Endothelial cell of umbilical vein (primary cell): ENCODE results near the gene TRPC6.

Experiments
- EZH2 ChIP-seq: IDR thresholded peaks from 2 replicates; pipeline ENCODE4 v1.6.1; 2012; ENCODE audit warnings: borderline replicate concordance, low read depth, mild to moderate bottlenecking, moderate library complexity, low read length, inconsistent platforms; ENCODE audit not compliant: severe bottlenecking
- MYC ChIP-seq: IDR thresholded peaks from one replicate; pipeline ENCODE4 v1.6.1; 2011; ENCODE audit warnings: mild to moderate bottlenecking, low read depth, low read length
- POLR2A ChIP-seq: IDR thresholded peaks from 2 replicates; pipeline ENCODE4 v1.6.1; 2012; ENCODE audit warnings: low read depth, mild to moderate bottlenecking, control low read depth, low read length
- POLR2AphosphoS5 ChIP-seq: IDR thresholded peaks from 2 replicates; pipeline ENCODE4 v1.6.1; 2012; ENCODE audit warnings: low read depth, mild to moderate bottlenecking, control low read depth, low read length, moderate library complexity; ENCODE audit not compliant: insufficient read depth
- TF ChIP-seq, protein P1 (sequence below), 2 donors: IDR thresholded peaks; 1 replicate in 1 of 2; 2 replicates in 1 of 2; pipeline ENCODE4 v1.5.1; 2011; ENCODE audit warnings: low read length in 2 of 2, mild to moderate bottlenecking in 2 of 2, moderate library complexity in 2 of 2, control low read depth in 1 of 2, inconsistent platforms in 1 of 2, low read depth in 1 of 2; ENCODE audit not compliant: insufficient read depth in 1 of 2; ENCODE audit errors: extremely low read depth in 1 of 2
- TF ChIP-seq, protein P2 (sequence below): IDR thresholded peaks from 2 replicates; pipeline ENCODE4 v1.6.1; 2011; ENCODE audit not compliant: insufficient read depth, insufficient read length

DNA sequence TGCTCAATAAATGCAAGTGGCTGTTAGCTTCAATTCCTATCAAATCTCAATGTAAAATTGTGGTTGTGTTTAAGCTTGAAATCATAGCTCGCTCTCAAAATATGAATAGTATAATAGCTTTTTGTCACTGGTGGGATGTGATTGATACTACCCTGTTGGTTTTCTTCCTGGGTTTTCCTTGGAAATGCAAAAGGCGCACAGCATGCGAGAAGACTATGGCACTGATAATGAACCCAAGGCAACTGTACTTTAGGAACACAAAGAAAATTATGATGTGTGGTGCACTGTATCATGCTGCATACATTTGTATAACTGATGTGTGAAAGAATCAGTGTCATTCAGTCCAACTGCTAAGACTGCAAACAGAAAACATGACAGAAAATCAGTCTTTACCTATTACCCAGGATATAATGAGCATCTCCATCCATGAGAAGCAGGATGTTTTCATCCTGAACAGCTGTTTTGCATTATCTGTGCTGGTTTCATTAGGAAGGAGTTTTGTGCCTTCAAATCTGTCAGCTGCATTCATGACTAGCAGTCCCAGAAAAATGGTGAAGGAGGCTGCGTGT is 101.2 kb downstream of the TRPC6 start:
- TF ChIP-seq, protein P1, sequence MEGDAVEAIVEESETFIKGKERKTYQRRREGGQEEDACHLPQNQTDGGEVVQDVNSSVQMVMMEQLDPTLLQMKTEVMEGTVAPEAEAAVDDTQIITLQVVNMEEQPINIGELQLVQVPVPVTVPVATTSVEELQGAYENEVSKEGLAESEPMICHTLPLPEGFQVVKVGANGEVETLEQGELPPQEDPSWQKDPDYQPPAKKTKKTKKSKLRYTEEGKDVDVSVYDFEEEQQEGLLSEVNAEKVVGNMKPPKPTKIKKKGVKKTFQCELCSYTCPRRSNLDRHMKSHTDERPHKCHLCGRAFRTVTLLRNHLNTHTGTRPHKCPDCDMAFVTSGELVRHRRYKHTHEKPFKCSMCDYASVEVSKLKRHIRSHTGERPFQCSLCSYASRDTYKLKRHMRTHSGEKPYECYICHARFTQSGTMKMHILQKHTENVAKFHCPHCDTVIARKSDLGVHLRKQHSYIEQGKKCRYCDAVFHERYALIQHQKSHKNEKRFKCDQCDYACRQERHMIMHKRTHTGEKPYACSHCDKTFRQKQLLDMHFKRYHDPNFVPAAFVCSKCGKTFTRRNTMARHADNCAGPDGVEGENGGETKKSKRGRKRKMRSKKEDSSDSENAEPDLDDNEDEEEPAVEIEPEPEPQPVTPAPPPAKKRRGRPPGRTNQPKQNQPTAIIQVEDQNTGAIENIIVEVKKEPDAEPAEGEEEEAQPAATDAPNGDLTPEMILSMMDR (IDR thresholded peaks at IDR 0.05; ENCODE audit: extremely low read depth in 1 of 2, insufficient read depth in 1 of 2, low read depth in 1 of 2, low read length in 2 of 2) = no peak
- TF ChIP-seq POLR2A = no peak
- TF ChIP-seq POLR2AphosphoS5 = no peak
- TF ChIP-seq, protein P2, sequence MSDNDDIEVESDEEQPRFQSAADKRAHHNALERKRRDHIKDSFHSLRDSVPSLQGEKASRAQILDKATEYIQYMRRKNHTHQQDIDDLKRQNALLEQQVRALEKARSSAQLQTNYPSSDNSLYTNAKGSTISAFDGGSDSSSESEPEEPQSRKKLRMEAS = no peak
- no peak for TF ChIP-seq EZH2
- no peak for TF ChIP-seq MYC
